K562 (cell line): ENCODE results near the gene ARHGAP23. TPM values are rescaled to one million over a fixed set of nuclear protein-coding genes. Genes with fewer than 3 reads are reported as not detected.

ENCODE experiments used
- CREB1 ChIP-seq, 2 experiments: sonication (generic) in 1 of 2; formaldehyde crosslinking in 1 of 2; IDR thresholded peaks; 2 replicates each; pipeline versions ENCODE4 v1.6.1 to v1.8.0; 2012 to 2022; ENCODE audit warnings: inconsistent platforms in 1 of 2, mild to moderate bottlenecking in 1 of 2, missing genetic modification reagents in 1 of 2, moderate library complexity in 1 of 2
- CTCFL ChIP-seq: IDR thresholded peaks from 2 replicates; pipeline ENCODE4 v1.6.1; 2011; ENCODE audit warnings: borderline replicate concordance, low read depth, mild to moderate bottlenecking, moderate library complexity, low read length; ENCODE audit not compliant: insufficient read depth, poor library complexity, severe bottlenecking
- E2F6 ChIP-seq, 2 experiments: IDR thresholded peaks; 2 replicates each; pipeline ENCODE4 v1.6.1; 2011; ENCODE audit warnings: borderline replicate concordance in 1 of 2, control low read depth in 1 of 2, low read depth in 1 of 2, low read length in 1 of 2, mild to moderate bottlenecking in 1 of 2, mixed read lengths in 1 of 2, moderate library complexity in 1 of 2; ENCODE audit not compliant: insufficient read depth in 1 of 2, insufficient read length in 1 of 2, poor library complexity in 1 of 2, severe bottlenecking in 1 of 2; ENCODE audit errors: extremely low read depth in 1 of 2
- ESRRA ChIP-seq: fragments of 450-650 bp; IDR thresholded peaks from 2 replicates; pipeline ENCODE4 v1.6.1; 2014; ENCODE audit warnings: low read depth, mild to moderate bottlenecking, moderate library complexity, borderline replicate concordance
- JUND ChIP-seq, 2 experiments: IDR thresholded peaks; 2 replicates in 1 of 2; 3 replicates in 1 of 2; pipeline ENCODE4 v1.6.1; 2011; ENCODE audit warnings: borderline replicate concordance in 2 of 2, low read depth in 2 of 2, low read length in 2 of 2, improper control_type of control experiment in 1 of 2, missing biosample characterization in 1 of 2, missing genetic modification characterization in 1 of 2, missing genetic modification reagents in 1 of 2
- NR1H2 ChIP-seq: sonication (generic); formaldehyde crosslinking; IDR thresholded peaks from 2 replicates; pipeline ENCODE4 v1.4.0; 2020; ENCODE audit warnings: mild to moderate bottlenecking, missing genetic modification reagents
- NUFIP1 ChIP-seq: fragments of 450-650 bp; IDR thresholded peaks from 2 replicates; pipeline ENCODE4 v1.6.1; 2018; ENCODE audit not compliant: partially characterized antibody
- SP1 ChIP-seq: sonication (generic); formaldehyde crosslinking; IDR thresholded peaks from 2 replicates; pipeline ENCODE4 v1.8.1; 2022; ENCODE audit warnings: mild to moderate bottlenecking, missing genetic modification reagents
- THAP12 ChIP-seq: fragments of 250-450 bp; sonication (Bioruptor Pico); IDR thresholded peaks from 2 replicates; pipeline ENCODE4 v1.9.0; 2021; ENCODE audit warnings: mild to moderate bottlenecking, inconsistent platforms
- ZKSCAN1 ChIP-seq: fragments of 150-350 bp; IDR thresholded peaks from 2 replicates; pipeline ENCODE4 v1.6.1; 2016; ENCODE audit warnings: low read depth, low read length
- ZNF592 ChIP-seq: fragments of 450-650 bp; IDR thresholded peaks from 2 replicates; pipeline ENCODE4 v1.6.1; 2017; ENCODE audit warnings: antibody characterized with exemption, mild to moderate bottlenecking
- polyA plus RNA-seq, 8 experiments: library from polyadenylated mRNA; depleted of rRNA in 4 of 8; stranded (reverse) in 5 of 8; unstranded in 3 of 8; fragments of >200 nt; fragmentation: Nextera tagmentation in 2 of 8; fragmentation: Illumina TruSeq in 1 of 8; extraction: Ambion mirVana in 2 of 8; extraction: Trizol in 1 of 8; gene quantifications; 2 replicates each; pipeline versions ENCODE4 v1.2.1 to v1.2.3, GENCODE V29; 2011 to 2014; ENCODE audit warnings: inconsistent platforms in 1 of 8, missing spikeins in 1 of 8
- total RNA-seq, 7 experiments: library from RNA; depleted of rRNA in 6 of 7; stranded (reverse); fragments of >200 nt in 6 of 7; fragmentation: Illumina TruSeq in 2 of 7; extraction: Trizol in 2 of 7; gene quantifications; 2 replicates each; pipeline versions ENCODE4 v1.2.1 to v1.2.3, GENCODE V29; 2011 to 2021; ENCODE audit warnings: low replicate concordance in 1 of 7

The ARHGAP23 gene
- total and polyA plus RNA-seq, 9 of the 15 experiments (the other 6 are each of a cell fraction or from before 2014, with no cell fraction given) = 0.01 to 2.7 (median 0.70) TPM

GRCh38 chr17:38557836-38558727 lies 129.8 kb downstream of the ARHGAP23 start (continued):
- TF ChIP-seq THAP12 (CRISPR knock-in tag) = peak; percentile 62; the same call in 1 of the 2 replicates
- TF ChIP-seq CTCFL = peak; percentile 57
- TF ChIP-seq ESRRA = 0 out of 2 replicates have a peak, but pooled peaks have one; percentile 34
- TF ChIP-seq NUFIP1 = no peak
- TF ChIP-seq SP1 = peak; percentile 52; the same call in 1 of the 2 replicates
- TF ChIP-seq ZKSCAN1 = 0 out of 2 replicates have a peak, but pooled peaks have one; percentile 21
- TF ChIP-seq CREB1 (IDR thresholded peaks at IDR 0.05) = peak; percentile 36; the same call in 1 of the 2 replicates
- TF ChIP-seq CREB1 (CRISPR knock-in tag; IDR thresholded peaks at IDR 0.05) = peak; percentile 77; the same call in 1 of the 2 replicates
- peak; percentile 56 for TF ChIP-seq JUND (IDR thresholded peaks at IDR 0.05; ENCODE audit: borderline replicate concordance, low read depth, low read length)
- TF ChIP-seq JUND (tag; IDR thresholded peaks at IDR 0.05; ENCODE audit: borderline replicate concordance, low read depth, low read length) = peak; percentile 32; the same call in 1 of the 3 replicates
- peak; percentile 34 to 80 for TF ChIP-seq E2F6 (IDR thresholded peaks at IDR 0.05; ENCODE audit: borderline replicate concordance in 1 of 2, extremely low read depth in 1 of 2, insufficient read depth in 1 of 2, insufficient read length in 1 of 2, low read depth in 1 of 2, low read length in 1 of 2, poor library complexity in 1 of 2, severe bottlenecking in 1 of 2)
- no peak for TF ChIP-seq NR1H2 (CRISPR knock-in tag)
- TF ChIP-seq ZNF592 = no peak
